HepG2 (cell line): Measurements from ENCODE around the gene ABCD1. TPM values are rescaled to one million over a fixed set of nuclear protein-coding genes. Genes with fewer than 3 reads are reported as not detected.
A peak's percentile ranks its signal among the peaks of the same experiment; 100 is the strongest.

Experiments used
- AGO2 ChIP-seq: fragments of 200-400 bp; formaldehyde crosslinking; optimal IDR thresholded peaks from 2 replicates; pipeline ENCODE3; 2017; ENCODE audit warnings: mild to moderate bottlenecking, low read depth, low read length, moderate library complexity
- CC2D1A ChIP-seq: sonication (generic); formaldehyde crosslinking; IDR thresholded peaks from 2 replicates; pipeline ENCODE4 v1.8.1; 2023; ENCODE audit warnings: mild to moderate bottlenecking, missing genetic modification reagents
- NFKB2 ChIP-seq: sonication (generic); formaldehyde crosslinking; IDR thresholded peaks from 2 replicates; pipeline ENCODE4 v1.4.0; 2020; ENCODE audit warnings: missing genetic modification reagents, borderline replicate concordance
- TCF7 ChIP-seq: sonication (generic); IDR thresholded peaks from 2 replicates; pipeline ENCODE4 v1.6.1; 2016; ENCODE audit warnings: antibody characterized with exemption, low read depth
- THAP11 ChIP-seq: IDR thresholded peaks from 2 replicates; pipeline ENCODE4 v1.6.1; 2016; ENCODE audit warnings: missing biosample characterization, missing genetic modification reagents
- ZFAT ChIP-seq: sonication (generic); formaldehyde crosslinking; conservative IDR thresholded peaks from 2 replicates; pipeline ENCODE4 v1.8.1; 2023; ENCODE audit warnings: missing genetic modification reagents, inconsistent platforms
- ZFY ChIP-seq: sonication (generic); formaldehyde crosslinking; IDR thresholded peaks from 2 replicates; pipeline ENCODE4 v1.4.0; 2020; ENCODE audit warnings: missing genetic modification reagents
- ZMYM2 ChIP-seq: sonication (generic); formaldehyde crosslinking; IDR thresholded peaks from 2 replicates; pipeline ENCODE4 v1.8.0; 2022; ENCODE audit warnings: mild to moderate bottlenecking, missing genetic modification reagents
- ZNF12 ChIP-seq: sonication (generic); formaldehyde crosslinking; IDR thresholded peaks from 2 replicates; pipeline ENCODE4 v1.5.0; 2020; ENCODE audit warnings: missing genetic modification reagents
- ZNF121 ChIP-seq: sonication (generic); formaldehyde crosslinking; IDR thresholded peaks from 2 replicates; pipeline ENCODE4 v1.5.0; 2020; ENCODE audit warnings: mild to moderate bottlenecking, missing genetic modification reagents
- ZNF292 ChIP-seq: sonication (generic); formaldehyde crosslinking; IDR thresholded peaks from 2 replicates; pipeline ENCODE4 v1.8.1; 2022; ENCODE audit warnings: mild to moderate bottlenecking, low read depth, missing genetic modification reagents, borderline replicate concordance
- ZNF432 ChIP-seq: sonication (generic); formaldehyde crosslinking; IDR thresholded peaks from 2 replicates; pipeline ENCODE4 v1.5.0; 2020; ENCODE audit warnings: missing genetic modification reagents, mild to moderate bottlenecking, borderline replicate concordance
- ZNF460 ChIP-seq: sonication (generic); formaldehyde crosslinking; IDR thresholded peaks from 2 replicates; pipeline ENCODE4 v1.5.1; 2020; ENCODE audit warnings: missing genetic modification reagents, mild to moderate bottlenecking, borderline replicate concordance
- ZNF607 ChIP-seq: sonication (generic); formaldehyde crosslinking; IDR thresholded peaks from 2 replicates; pipeline ENCODE4 v1.5.1; 2020; ENCODE audit warnings: missing genetic modification reagents, mild to moderate bottlenecking, borderline replicate concordance
- polyA plus RNA-seq, 8 experiments: library from polyadenylated mRNA; depleted of rRNA in 3 of 8; stranded (reverse) in 7 of 8; unstranded in 1 of 8; fragments of >200 nt; fragmentation: Illumina TruSeq in 4 of 8; extraction: Trizol in 4 of 8; gene quantifications; 2 replicates each; pipeline versions ENCODE4 v1.2.1 to v1.2.3, GENCODE V29; 2011 to 2016; ENCODE audit warnings: low read depth in 4 of 8, missing spikeins in 1 of 8, mixed read lengths in 1 of 8; ENCODE audit not compliant: insufficient read depth in 1 of 8
- total RNA-seq, 5 experiments: library from RNA; depleted of rRNA; stranded (reverse); fragments of >200 nt; fragmentation: Illumina TruSeq; extraction: Trizol; gene quantifications; 2 replicates each; pipeline ENCODE4 v1.2.3, GENCODE V29; 2016; ENCODE audit warnings: low read depth in 1 of 5
- TF ChIP-seq, protein P1 (sequence below): sonication (generic); formaldehyde crosslinking; IDR thresholded peaks from 2 replicates; pipeline ENCODE4 v1.4.0; 2020; ENCODE audit warnings: missing genetic modification reagents
- TF ChIP-seq, protein P2 (sequence below): sonication (generic); formaldehyde crosslinking; IDR thresholded peaks from 2 replicates; pipeline ENCODE4 v1.4.0; 2020; ENCODE audit warnings: mild to moderate bottlenecking, missing genetic modification reagents
- TF ChIP-seq, protein P3 (sequence below): sonication (generic); IDR thresholded peaks from 2 replicates; pipeline ENCODE4 v1.6.1; 2016; ENCODE audit warnings: low read depth, borderline replicate concordance
- TF ChIP-seq, protein P4 (sequence below): sonication (generic); formaldehyde crosslinking; IDR thresholded peaks from 2 replicates; pipeline ENCODE4 v1.5.0; 2020; ENCODE audit warnings: mild to moderate bottlenecking, missing genetic modification reagents, borderline replicate concordance
- TF ChIP-seq, protein P5 (sequence below): sonication (generic); formaldehyde crosslinking; IDR thresholded peaks from 2 replicates; pipeline ENCODE4 v1.8.0; 2022; ENCODE audit warnings: low read depth, missing genetic modification reagents

ABCD1 gene
- total and polyA plus RNA-seq, 2 of the 13 experiments (the other 11 are each of a cell fraction or from before 2014, with no cell fraction given), result 11.4 to 15.9 TPM

DNA sequence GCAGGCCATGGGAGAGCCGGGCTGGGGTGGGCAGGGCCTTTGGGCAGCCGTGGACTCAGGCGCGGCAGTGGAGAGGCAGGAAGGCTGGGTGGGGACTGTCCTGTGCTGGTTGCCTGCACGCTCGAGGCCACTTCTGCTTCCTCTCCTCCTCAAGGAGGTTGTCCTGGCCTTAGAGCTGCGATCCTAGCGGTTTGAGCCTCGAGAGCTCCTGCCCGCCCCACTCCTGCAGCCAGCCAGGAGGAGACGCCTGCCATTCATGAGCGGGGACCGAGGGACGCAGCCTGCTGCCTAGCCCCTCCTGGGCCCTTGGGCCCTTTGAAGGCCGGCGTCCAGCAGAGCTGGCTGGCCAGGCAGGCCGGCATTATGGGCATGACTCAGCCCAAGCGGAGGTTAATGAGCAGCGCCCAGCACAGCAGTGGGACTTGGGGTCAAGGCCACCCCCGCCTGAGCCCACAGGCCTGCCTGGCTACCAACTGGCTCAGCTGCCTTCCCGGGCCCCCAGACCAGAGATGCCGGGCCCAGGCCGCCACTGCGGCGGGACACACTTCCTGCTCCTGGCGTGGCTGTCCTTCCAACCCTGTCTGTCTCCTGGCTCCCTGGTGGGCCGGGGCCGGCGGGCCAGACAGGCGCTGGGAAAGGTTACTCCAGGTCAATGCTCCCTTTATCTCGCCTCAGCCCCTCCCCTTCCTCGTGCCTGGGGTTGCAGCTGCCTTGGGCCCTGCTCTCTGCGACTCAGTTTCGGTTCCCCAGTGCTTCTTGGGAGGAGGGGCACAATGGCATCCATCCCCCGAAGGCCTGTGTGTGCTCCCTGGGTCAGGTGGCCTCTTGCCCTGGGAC, 1.8 kb downstream of the ABCD1 start (continued):
- TF ChIP-seq ZNF460 (CRISPR knock-in tag) (no peak; the same call in 1 of the 2 replicates), ZNF292 (CRISPR knock-in tag) (no peak; the same call in 1 of the 2 replicates), ZFAT (no peak), ZFY (CRISPR knock-in tag) (peak; percentile 78; the same call in 1 of the 2 replicates), NFKB2 (CRISPR knock-in tag) (no peak; the same call in 1 of the 2 replicates), AGO2 (peak; percentile 40), ZNF432 (CRISPR knock-in tag) (no peak), CC2D1A (CRISPR knock-in tag) (no peak), ZMYM2 (CRISPR knock-in tag) (no peak), ZNF12 (CRISPR knock-in tag) (peak; percentile 38; the same call in 1 of the 2 replicates), ZNF121 (CRISPR knock-in tag) (peak; percentile 89), ZNF607 (CRISPR knock-in tag) (peak; percentile 64; the same call in 1 of the 2 replicates), THAP11 (CRISPR knock-in tag) (peak; percentile 47), TCF7 (peak; percentile 8; the same call in 1 of the 2 replicates)
- TF ChIP-seq, protein P1, sequence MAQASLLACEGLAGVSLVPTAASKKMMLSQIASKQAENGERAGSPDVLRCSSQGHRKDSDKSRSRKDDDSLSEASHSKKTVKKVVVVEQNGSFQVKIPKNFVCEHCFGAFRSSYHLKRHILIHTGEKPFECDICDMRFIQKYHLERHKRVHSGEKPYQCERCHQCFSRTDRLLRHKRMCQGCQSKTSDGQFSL, result no peak
- TF ChIP-seq, protein P2, sequence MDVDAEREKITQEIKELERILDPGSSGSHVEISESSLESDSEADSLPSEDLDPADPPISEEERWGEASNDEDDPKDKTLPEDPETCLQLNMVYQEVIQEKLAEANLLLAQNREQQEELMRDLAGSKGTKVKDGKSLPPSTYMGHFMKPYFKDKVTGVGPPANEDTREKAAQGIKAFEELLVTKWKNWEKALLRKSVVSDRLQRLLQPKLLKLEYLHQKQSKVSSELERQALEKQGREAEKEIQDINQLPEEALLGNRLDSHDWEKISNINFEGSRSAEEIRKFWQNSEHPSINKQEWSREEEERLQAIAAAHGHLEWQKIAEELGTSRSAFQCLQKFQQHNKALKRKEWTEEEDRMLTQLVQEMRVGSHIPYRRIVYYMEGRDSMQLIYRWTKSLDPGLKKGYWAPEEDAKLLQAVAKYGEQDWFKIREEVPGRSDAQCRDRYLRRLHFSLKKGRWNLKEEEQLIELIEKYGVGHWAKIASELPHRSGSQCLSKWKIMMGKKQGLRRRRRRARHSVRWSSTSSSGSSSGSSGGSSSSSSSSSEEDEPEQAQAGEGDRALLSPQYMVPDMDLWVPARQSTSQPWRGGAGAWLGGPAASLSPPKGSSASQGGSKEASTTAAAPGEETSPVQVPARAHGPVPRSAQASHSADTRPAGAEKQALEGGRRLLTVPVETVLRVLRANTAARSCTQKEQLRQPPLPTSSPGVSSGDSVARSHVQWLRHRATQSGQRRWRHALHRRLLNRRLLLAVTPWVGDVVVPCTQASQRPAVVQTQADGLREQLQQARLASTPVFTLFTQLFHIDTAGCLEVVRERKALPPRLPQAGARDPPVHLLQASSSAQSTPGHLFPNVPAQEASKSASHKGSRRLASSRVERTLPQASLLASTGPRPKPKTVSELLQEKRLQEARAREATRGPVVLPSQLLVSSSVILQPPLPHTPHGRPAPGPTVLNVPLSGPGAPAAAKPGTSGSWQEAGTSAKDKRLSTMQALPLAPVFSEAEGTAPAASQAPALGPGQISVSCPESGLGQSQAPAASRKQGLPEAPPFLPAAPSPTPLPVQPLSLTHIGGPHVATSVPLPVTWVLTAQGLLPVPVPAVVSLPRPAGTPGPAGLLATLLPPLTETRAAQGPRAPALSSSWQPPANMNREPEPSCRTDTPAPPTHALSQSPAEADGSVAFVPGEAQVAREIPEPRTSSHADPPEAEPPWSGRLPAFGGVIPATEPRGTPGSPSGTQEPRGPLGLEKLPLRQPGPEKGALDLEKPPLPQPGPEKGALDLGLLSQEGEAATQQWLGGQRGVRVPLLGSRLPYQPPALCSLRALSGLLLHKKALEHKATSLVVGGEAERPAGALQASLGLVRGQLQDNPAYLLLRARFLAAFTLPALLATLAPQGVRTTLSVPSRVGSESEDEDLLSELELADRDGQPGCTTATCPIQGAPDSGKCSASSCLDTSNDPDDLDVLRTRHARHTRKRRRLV (CRISPR knock-in tag), result no peak; the same call in 1 of the 2 replicates
- TF ChIP-seq, protein P3, sequence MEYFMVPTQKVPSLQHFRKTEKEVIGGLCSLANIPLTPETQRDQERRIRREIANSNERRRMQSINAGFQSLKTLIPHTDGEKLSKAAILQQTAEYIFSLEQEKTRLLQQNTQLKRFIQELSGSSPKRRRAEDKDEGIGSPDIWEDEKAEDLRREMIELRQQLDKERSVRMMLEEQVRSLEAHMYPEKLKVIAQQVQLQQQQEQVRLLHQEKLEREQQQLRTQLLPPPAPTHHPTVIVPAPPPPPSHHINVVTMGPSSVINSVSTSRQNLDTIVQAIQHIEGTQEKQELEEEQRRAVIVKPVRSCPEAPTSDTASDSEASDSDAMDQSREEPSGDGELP, result peak; percentile 78; the same call in 1 of the 2 replicates
- TF ChIP-seq, protein P4, sequence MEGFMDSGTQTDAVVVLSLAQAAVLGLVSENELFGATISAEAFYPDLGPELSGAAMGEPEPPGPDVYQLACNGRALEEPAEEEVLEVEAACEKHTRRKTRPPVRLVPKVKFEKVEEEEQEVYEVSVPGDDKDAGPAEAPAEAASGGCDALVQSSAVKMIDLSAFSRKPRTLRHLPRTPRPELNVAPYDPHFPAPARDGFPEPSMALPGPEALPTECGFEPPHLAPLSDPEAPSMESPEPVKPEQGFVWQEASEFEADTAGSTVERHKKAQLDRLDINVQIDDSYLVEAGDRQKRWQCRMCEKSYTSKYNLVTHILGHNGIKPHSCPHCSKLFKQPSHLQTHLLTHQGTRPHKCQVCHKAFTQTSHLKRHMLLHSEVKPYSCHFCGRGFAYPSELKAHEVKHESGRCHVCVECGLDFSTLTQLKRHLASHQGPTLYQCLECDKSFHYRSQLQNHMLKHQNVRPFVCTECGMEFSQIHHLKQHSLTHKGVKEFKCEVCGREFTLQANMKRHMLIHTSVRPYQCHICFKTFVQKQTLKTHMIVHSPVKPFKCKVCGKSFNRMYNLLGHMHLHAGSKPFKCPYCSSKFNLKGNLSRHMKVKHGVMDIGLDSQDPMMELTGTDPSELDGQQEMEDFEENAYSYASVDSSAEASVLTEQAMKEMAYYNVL (CRISPR knock-in tag), result peak; percentile 52; the same call in 1 of the 2 replicates
- TF ChIP-seq, protein P5, sequence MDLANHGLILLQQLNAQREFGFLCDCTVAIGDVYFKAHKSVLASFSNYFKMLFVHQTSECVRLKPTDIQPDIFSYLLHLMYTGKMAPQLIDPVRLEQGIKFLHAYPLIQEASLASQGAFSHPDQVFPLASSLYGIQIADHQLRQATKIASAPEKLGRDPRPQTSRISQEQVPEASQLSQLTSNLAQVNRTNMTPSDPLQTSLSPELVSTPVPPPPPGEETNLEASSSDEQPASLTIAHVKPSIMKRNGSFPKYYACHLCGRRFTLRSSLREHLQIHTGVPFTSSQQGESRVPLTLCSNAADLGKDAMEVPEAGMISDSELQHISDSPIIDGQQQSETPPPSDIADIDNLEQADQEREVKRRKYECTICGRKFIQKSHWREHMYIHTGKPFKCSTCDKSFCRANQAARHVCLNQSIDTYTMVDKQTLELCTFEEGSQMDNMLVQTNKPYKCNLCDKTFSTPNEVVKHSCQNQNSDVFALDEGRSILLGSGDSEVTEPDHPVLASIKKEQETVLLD (CRISPR knock-in tag), result no peak; the same call in 1 of the 2 replicates
